Gastrocnemius medialis (tissue), 4 donors: ENCODE data around the gene FAM168A.

Experiments
- POLR2A ChIP-seq, 2 donors: fragments of 450-650 bp; IDR thresholded peaks; one replicate each; pipeline ENCODE4 v1.6.1; 2017; ENCODE audit warnings: antibody characterized with exemption in 2 of 2, mild to moderate bottlenecking in 2 of 2, moderate library complexity in 2 of 2
- TF ChIP-seq, protein P1 (sequence below), 5 experiments: fragments of 450-650 bp in 3 of 5; fragments of 200-600 bp in 2 of 5; sonication (generic) in 2 of 5; IDR thresholded peaks in 4 of 5; conservative IDR thresholded peaks in 1 of 5; 1 replicate in 4 of 5; 2 replicates in 1 of 5; pipeline ENCODE4 v1.5.1; 2016 to 2019; ENCODE audit warnings: antibody characterized with exemption in 5 of 5, mild to moderate bottlenecking in 3 of 5, moderate library complexity in 3 of 5

GRCh38 chr11:73623686-73624085 lies 25.8 kb upstream of the FAM168A start:
- TF ChIP-seq POLR2A (IDR thresholded peaks at IDR 0.05): no peak
- TF ChIP-seq, protein P1, sequence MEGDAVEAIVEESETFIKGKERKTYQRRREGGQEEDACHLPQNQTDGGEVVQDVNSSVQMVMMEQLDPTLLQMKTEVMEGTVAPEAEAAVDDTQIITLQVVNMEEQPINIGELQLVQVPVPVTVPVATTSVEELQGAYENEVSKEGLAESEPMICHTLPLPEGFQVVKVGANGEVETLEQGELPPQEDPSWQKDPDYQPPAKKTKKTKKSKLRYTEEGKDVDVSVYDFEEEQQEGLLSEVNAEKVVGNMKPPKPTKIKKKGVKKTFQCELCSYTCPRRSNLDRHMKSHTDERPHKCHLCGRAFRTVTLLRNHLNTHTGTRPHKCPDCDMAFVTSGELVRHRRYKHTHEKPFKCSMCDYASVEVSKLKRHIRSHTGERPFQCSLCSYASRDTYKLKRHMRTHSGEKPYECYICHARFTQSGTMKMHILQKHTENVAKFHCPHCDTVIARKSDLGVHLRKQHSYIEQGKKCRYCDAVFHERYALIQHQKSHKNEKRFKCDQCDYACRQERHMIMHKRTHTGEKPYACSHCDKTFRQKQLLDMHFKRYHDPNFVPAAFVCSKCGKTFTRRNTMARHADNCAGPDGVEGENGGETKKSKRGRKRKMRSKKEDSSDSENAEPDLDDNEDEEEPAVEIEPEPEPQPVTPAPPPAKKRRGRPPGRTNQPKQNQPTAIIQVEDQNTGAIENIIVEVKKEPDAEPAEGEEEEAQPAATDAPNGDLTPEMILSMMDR (IDR thresholded peaks at IDR 0.05 in 4 of 5, conservative IDR thresholded peaks at IDR 0.05 in 1 of 5): no peak
